OCI-LY3 (cell line): Measurements from ENCODE around the gene MAN1A1.

Experiments used
- EZH2phosphoT487 ChIP-seq: fragments of 200-600 bp; shearing (Covaris generic); IDR thresholded peaks from 2 replicates; pipeline ENCODE4 v1.6.1; 2018; ENCODE audit warnings: antibody characterized with exemption, mixed run types, low read depth
- TF ChIP-seq, protein P1 (sequence below): fragments of 200-600, 300-600 bp; sonication (generic); IDR thresholded peaks from 2 replicates; pipeline ENCODE4 v1.5.1; 2014; ENCODE audit warnings: antibody characterized with exemption, low read length, low read depth

DNA sequence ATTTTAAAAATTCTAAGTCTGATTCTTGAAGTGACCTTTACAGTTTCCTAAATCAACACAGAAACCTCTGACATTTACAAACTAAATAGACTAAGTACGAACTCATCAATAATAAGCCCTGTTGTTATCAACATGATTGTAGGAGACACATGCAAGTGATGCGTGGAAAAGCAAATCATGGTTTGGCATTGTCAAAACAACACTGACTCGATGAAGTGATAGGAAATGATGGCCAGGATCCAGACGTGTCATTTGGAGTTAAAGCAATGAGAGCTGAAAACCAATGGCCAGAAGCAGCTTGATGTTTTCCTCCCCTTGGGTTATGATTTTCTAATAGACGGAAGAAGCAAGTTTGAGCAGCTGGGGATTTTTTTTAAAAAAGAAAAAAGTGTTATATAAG, 153.7 kb downstream of the MAN1A1 start:
- TF ChIP-seq, protein P1, sequence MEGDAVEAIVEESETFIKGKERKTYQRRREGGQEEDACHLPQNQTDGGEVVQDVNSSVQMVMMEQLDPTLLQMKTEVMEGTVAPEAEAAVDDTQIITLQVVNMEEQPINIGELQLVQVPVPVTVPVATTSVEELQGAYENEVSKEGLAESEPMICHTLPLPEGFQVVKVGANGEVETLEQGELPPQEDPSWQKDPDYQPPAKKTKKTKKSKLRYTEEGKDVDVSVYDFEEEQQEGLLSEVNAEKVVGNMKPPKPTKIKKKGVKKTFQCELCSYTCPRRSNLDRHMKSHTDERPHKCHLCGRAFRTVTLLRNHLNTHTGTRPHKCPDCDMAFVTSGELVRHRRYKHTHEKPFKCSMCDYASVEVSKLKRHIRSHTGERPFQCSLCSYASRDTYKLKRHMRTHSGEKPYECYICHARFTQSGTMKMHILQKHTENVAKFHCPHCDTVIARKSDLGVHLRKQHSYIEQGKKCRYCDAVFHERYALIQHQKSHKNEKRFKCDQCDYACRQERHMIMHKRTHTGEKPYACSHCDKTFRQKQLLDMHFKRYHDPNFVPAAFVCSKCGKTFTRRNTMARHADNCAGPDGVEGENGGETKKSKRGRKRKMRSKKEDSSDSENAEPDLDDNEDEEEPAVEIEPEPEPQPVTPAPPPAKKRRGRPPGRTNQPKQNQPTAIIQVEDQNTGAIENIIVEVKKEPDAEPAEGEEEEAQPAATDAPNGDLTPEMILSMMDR, result no peak
- no peak for TF ChIP-seq EZH2phosphoT487
